ENCODE results near the gene LIPI. TPM values are rescaled to one million over a fixed set of nuclear protein-coding genes. Genes with fewer than 3 reads are reported as not detected.

LIPI gene
- total RNA-seq, 1 experiment from 2014 or later = not detected

DNA sequence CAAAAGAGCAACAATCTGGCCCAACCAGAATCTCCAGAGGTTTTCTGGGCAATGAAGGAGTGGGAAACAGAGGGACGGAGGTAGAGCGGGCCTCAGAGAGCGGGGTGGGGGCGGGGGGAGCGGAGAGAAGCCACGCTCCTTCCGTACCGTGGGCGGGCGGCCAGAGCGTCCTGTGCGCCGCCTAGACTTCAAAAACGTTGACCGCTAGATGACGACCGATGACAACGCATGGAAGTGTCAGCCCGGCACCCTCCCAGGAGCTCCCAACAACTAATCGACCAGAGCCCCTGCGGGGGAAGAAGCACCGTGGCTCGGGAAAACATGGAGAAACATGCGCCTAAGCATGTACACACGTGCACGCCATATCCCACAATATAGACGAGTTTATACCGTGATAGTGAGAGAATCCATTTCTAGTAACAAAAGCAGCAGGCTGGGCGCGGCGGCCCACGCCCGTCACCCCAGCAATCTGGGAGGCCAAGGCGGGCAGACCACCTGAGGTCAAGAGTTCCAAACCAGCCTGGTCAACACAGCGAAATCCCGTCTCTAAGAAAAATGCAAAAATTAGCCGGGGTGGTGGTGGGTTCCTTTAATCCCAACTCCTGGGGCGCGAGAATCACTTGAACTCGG is 131.9 kb downstream of the LIPI start:
- Histone ChIP-seq H3K4me2 (ENCODE audit: low read depth, low read length, poor library complexity, severe bottlenecking) (no peak overlapping the region), H4K20me1 (ENCODE audit: insufficient read depth, low read depth, low read length) (no peaks in the 10 kb centered on the region), H3K4me3 (ENCODE audit: low read length) (no peak overlapping the region), H3K9ac (ENCODE audit: low read length) (no peak overlapping the region), H2AFZ (ENCODE audit: low read length) (no peak overlapping the region), H3K9me3 (ENCODE audit: low read length) (no peaks in the 10 kb centered on the region; the same call in 1 of the 2 replicates), H3K79me2 (ENCODE audit: low read length) (no peaks in the 10 kb centered on the region), H3K36me3 (ENCODE audit: insufficient read depth, low read length) (no peaks in the 10 kb centered on the region; the same call in 1 of the 2 replicates), H3K9me2 (replicated peaks; ENCODE audit: insufficient read depth, low read length) (no peaks in the 10 kb centered on the region), H3K27ac (ENCODE audit: low read length) (no peak overlapping the region), H3K4me1 (ENCODE audit: low read length) (no peaks in the 10 kb centered on the region), H3K27me3 (ENCODE audit: low read length) (no peaks in the 10 kb centered on the region)
- DNase-seq = no peak

DNA sequence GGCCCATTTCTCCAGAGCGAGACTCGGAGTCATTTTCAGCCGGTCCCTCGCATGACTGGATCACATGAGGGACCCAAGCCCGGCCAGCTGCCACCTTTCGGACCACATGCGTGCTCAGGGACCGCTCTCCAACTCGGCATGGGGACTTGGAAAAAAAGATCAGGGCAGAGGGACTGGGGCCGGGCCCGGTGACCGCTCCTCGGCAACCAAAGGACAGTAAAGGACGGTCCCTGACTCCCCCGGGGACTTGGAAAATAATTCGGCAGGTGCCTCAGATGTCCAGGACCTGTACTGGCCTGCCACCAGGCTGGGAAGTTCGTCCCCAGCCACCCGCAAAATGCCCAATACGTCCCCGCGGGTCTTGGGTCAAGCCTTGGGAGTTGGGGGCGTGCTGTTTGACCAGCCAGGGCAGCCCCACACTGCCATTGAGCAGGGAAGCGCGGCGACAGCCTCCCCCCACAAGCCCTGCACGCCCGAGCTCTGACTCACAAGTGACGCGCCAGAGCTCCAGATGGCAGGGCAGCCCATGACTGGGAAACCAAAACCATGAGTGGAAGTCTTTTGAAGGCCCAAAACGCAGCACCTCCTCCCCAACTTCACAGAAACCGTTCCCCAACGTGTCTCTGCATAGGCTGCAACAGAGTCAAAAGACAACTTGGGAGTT is 134.5 kb downstream of the LIPI start:
- Histone ChIP-seq H3K9ac (ENCODE audit: low read length) (no peak overlapping the region), H3K4me1 (ENCODE audit: low read length) (no peaks in the 10 kb centered on the region), H3K4me2 (ENCODE audit: low read depth, low read length, poor library complexity, severe bottlenecking) (no peak overlapping the region), H4K20me1 (ENCODE audit: insufficient read depth, low read depth, low read length) (no peaks in the 10 kb centered on the region), H3K36me3 (ENCODE audit: insufficient read depth, low read length) (peaks cover 2% of the 10 kb centered on the region; the same call in 1 of the 2 replicates), H3K9me2 (replicated peaks; ENCODE audit: insufficient read depth, low read length) (no peaks in the 10 kb centered on the region), H2AFZ (ENCODE audit: low read length) (no peak overlapping the region), H3K9me3 (ENCODE audit: low read length) (no peaks in the 10 kb centered on the region; the same call in 1 of the 2 replicates), H3K79me2 (ENCODE audit: low read length) (no peaks in the 10 kb centered on the region), H3K27ac (ENCODE audit: low read length) (no peak overlapping the region), H3K4me3 (ENCODE audit: low read length) (no peak overlapping the region), H3K27me3 (ENCODE audit: low read length) (no peaks in the 10 kb centered on the region)
- no peak for DNase-seq

- Histone ChIP-seq H3K9me2 (replicated peaks; ENCODE audit: insufficient read depth, low read length) (no peaks in the 10 kb centered on the region), H3K4me2 (ENCODE audit: low read depth, low read length, poor library complexity, severe bottlenecking) (no peak overlapping the region), H3K4me1 (ENCODE audit: low read length) (no peaks in the 10 kb centered on the region), H3K9me3 (ENCODE audit: low read length) (no peaks in the 10 kb centered on the region; the same call in 1 of the 2 replicates), H3K79me2 (ENCODE audit: low read length) (no peaks in the 10 kb centered on the region), H2AFZ (ENCODE audit: low read length) (no peak overlapping the region), H3K36me3 (ENCODE audit: insufficient read depth, low read length) (peaks cover 6% of the 10 kb centered on the region; the same call in 1 of the 2 replicates), H3K27ac (ENCODE audit: low read length) (no peak overlapping the region), H3K27me3 (ENCODE audit: low read length) (no peaks in the 10 kb centered on the region), H4K20me1 (ENCODE audit: insufficient read depth, low read depth, low read length) (no peaks in the 10 kb centered on the region), H3K4me3 (ENCODE audit: low read length) (no peak overlapping the region), H3K9ac (ENCODE audit: low read length) (no peak overlapping the region)
- DNase-seq = no peak
Measured at GRCh38 chr21:14075346-14076142, 135.2 kb downstream of the LIPI start.

DNA sequence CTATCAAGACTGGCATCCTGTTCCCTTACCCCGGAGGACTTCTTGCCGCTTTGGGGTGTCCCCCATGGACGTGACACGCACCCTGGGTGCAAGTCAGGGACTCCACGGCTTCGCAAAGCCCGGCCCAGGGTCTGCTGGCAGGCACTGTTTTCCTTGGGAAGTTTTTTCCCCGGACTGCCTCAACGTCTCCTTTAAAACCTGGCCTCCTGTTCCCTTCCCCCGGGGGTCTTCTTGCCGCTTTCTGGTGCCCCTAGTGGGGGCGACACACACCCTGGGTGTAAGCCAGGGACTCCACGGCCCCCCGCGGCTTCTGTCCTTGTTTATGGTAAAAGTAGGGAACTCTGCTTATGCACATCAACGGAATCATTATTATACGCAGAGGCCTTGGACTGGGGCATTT is 136.6 kb downstream of the LIPI start:
- Histone ChIP-seq H3K27ac (ENCODE audit: low read length) (no peak overlapping the region), H3K4me3 (ENCODE audit: low read length) (no peak overlapping the region), H2AFZ (ENCODE audit: low read length) (no peak overlapping the region), H4K20me1 (ENCODE audit: insufficient read depth, low read depth, low read length) (no peaks in the 10 kb centered on the region), H3K36me3 (ENCODE audit: insufficient read depth, low read length) (peaks cover 10% of the 10 kb centered on the region; the same call in 1 of the 2 replicates), H3K9me2 (replicated peaks; ENCODE audit: insufficient read depth, low read length) (no peaks in the 10 kb centered on the region), H3K4me2 (ENCODE audit: low read depth, low read length, poor library complexity, severe bottlenecking) (no peak overlapping the region), H3K9me3 (ENCODE audit: low read length) (peaks cover 5% of the 10 kb centered on the region; the same call in 1 of the 2 replicates), H3K27me3 (ENCODE audit: low read length) (no peaks in the 10 kb centered on the region), H3K4me1 (ENCODE audit: low read length) (no peaks in the 10 kb centered on the region), H3K9ac (ENCODE audit: low read length) (no peak overlapping the region), H3K79me2 (ENCODE audit: low read length) (no peaks in the 10 kb centered on the region)
- DNase-seq = no peak

GRCh38 chr21:14073615-14074014 is 137.1 kb downstream of the LIPI start:
- H3K4me1 ChIP-seq (ENCODE audit: low read length) = no peaks in the 10 kb centered on the region
- no peaks in the 10 kb centered on the region for H3K27me3 ChIP-seq (ENCODE audit: low read length)
- no peaks in the 10 kb centered on the region for H3K9me2 ChIP-seq (replicated peaks; ENCODE audit: insufficient read depth, low read length)
- no peak for DNase-seq
- H4K20me1 ChIP-seq (ENCODE audit: insufficient read depth, low read depth, low read length) = no peaks in the 10 kb centered on the region
- H3K4me2 ChIP-seq (ENCODE audit: low read depth, low read length, poor library complexity, severe bottlenecking) = no peak overlapping the region
- H2AFZ ChIP-seq (ENCODE audit: low read length) = no peak overlapping the region
- H3K27ac ChIP-seq (ENCODE audit: low read length) = no peak overlapping the region
- H3K4me3 ChIP-seq (ENCODE audit: low read length) = no peak overlapping the region
- H3K79me2 ChIP-seq (ENCODE audit: low read length) = no peaks in the 10 kb centered on the region
- H3K9ac ChIP-seq (ENCODE audit: low read length) = no peak overlapping the region
- peaks cover 5% of the 10 kb centered on the region; the same call in 1 of the 2 replicates for H3K9me3 ChIP-seq (ENCODE audit: low read length)
- peaks cover 10% of the 10 kb centered on the region; the same call in 1 of the 2 replicates for H3K36me3 ChIP-seq (ENCODE audit: insufficient read depth, low read length)

DNA sequence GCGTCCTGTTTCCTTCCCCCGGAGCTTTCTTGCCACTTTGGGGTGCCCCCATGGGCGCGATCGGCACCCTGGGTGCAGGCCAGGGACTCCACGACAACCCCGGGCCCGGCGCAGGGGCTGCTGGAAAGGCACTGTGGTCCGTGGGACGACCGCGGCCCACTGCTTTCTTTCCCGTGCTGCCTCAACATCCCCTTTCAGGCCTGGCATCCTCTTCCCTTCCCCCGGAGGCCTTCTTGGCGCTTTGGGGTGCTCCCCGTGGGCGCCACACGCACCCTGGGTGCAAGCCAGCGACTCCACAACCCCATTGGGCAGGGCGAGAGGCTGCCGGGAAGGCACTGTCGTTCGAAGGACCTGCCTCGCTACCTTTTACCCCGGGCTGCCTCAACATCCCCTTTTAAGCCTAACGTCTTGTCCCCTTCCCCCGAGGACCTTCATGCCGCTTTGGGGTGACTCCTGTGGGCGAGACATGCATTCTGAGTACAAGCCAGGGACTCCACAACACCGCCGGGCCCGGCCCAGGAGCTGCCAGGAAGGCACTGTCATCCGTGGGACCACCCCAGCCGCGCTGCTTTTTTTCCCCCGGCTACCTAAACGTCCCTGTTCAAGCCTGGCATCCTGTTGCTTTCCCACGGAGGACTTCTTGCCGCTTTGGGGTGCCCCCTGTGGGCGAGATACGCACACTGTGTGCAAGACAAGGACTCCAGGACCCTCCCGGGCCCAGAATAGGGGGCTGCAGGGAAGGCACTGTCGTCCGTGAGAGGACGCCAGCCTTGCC is 137.8 kb downstream of the LIPI start:
- H3K27ac ChIP-seq (ENCODE audit: low read length) = no peak overlapping the region
- no peak overlapping the region for H2AFZ ChIP-seq (ENCODE audit: low read length)
- H4K20me1 ChIP-seq (ENCODE audit: insufficient read depth, low read depth, low read length) = no peaks in the 10 kb centered on the region
- H3K4me2 ChIP-seq (ENCODE audit: low read depth, low read length, poor library complexity, severe bottlenecking) = no peak overlapping the region
- peaks cover 10% of the 10 kb centered on the region; the same call in 1 of the 2 replicates for H3K36me3 ChIP-seq (ENCODE audit: insufficient read depth, low read length)
- H3K9ac ChIP-seq (ENCODE audit: low read length) = no peak overlapping the region
- DNase-seq = no peak
- H3K4me3 ChIP-seq (ENCODE audit: low read length) = no peak overlapping the region
- no peaks in the 10 kb centered on the region for H3K27me3 ChIP-seq (ENCODE audit: low read length)
- no peaks in the 10 kb centered on the region for H3K79me2 ChIP-seq (ENCODE audit: low read length)
- peaks cover 5% of the 10 kb centered on the region; the same call in 1 of the 2 replicates for H3K9me3 ChIP-seq (ENCODE audit: low read length)
- H3K4me1 ChIP-seq (ENCODE audit: low read length) = no peaks in the 10 kb centered on the region
- H3K9me2 ChIP-seq (replicated peaks; ENCODE audit: insufficient read depth, low read length) = no peaks in the 10 kb centered on the region

DNA sequence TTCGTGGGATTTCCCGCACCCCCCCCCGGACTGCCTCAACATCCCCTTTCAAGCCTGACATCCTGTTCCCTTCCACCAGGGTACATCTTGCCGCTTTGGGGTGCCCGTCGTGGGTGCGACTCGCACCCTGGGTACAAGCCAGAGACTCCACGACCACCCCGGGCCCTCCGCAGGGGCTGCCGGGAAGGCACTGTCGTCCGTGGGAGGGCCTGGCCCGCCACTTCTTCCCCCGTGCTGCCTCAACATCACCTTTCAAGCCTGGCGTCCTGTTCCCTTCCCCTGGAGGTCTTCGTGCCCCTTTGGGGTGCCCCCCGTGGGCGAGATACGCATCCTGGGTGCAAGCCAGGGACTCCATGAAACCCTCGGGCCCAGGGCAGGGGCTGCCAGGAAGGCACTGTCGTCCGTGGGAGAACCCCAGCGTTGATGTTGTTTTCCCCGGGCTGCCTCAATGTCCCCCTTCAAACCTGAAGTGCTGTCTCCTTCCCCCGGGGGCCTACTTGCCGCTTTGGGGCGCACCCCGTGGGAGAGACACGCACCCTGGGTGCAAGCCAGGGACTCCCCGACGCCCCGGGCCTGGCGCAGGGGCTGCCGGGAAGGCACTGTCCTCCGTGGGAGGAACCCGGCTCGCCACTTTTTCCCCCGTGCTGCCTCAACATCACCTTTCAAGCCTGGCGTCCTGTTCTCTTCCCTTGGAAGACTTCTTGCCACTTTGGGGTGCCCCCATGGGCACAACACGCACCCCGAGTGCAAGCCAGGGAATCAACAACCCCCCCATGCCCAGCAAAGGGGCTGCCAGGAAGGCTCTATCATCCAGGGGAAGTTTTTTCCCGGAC is 138.6 kb downstream of the LIPI start:
- Histone ChIP-seq H3K27ac (ENCODE audit: low read length) (no peak overlapping the region), H3K79me2 (ENCODE audit: low read length) (0 out of 2 replicates have a peak, but pooled peaks cover 2% of the 10 kb centered on the region), H3K9me2 (replicated peaks; ENCODE audit: insufficient read depth, low read length) (no peaks in the 10 kb centered on the region), H3K9ac (ENCODE audit: low read length) (no peak overlapping the region), H3K9me3 (ENCODE audit: low read length) (peaks cover 5% of the 10 kb centered on the region; the same call in 1 of the 2 replicates), H3K36me3 (ENCODE audit: insufficient read depth, low read length) (peaks cover 10% of the 10 kb centered on the region; the same call in 1 of the 2 replicates), H2AFZ (ENCODE audit: low read length) (no peak overlapping the region), H3K4me2 (ENCODE audit: low read depth, low read length, poor library complexity, severe bottlenecking) (no peak overlapping the region), H4K20me1 (ENCODE audit: insufficient read depth, low read depth, low read length) (no peaks in the 10 kb centered on the region), H3K27me3 (ENCODE audit: low read length) (no peaks in the 10 kb centered on the region), H3K4me3 (ENCODE audit: low read length) (no peak overlapping the region), H3K4me1 (ENCODE audit: low read length) (no peaks in the 10 kb centered on the region)
- no peak for DNase-seq
